NT2/D1 (cell line): ENCODE results near the gene TTC4.
A peak's percentile ranks its signal among the peaks of the same experiment; 100 is the strongest.
"Not testable (repeated sequence)": the region's sequence is repeated elsewhere in the genome, so short reads cannot be mapped to it uniquely, and the experiment has no call there.

Experiments
- DNase-seq: peaks from one replicate; pipeline ENCODE4 v3.0.0-alpha.2; 2011; ENCODE audit warnings: low read depth, low spot score
- H3K27me3 ChIP-seq: 2 replicates; pipeline ENCODE4 v1.6.0; 2011; ENCODE audit warnings: mild to moderate bottlenecking; ENCODE audit not compliant: insufficient read length, insufficient read depth
- H3K36me3 ChIP-seq: 2 replicates; pipeline ENCODE4 v1.6.1; 2011; ENCODE audit warnings: mild to moderate bottlenecking, low read length, mixed read lengths; ENCODE audit not compliant: insufficient read depth, insufficient read length
- H3K4me1 ChIP-seq: 2 replicates; pipeline ENCODE4 v1.5.1; 2011; ENCODE audit not compliant: insufficient read depth, insufficient read length
- H3K4me3 ChIP-seq: 2 replicates; pipeline ENCODE4 v1.5.1; 2011; ENCODE audit warnings: low read depth; ENCODE audit not compliant: insufficient read length
- H3K9ac ChIP-seq: 2 replicates; pipeline ENCODE4 v1.6.0; 2011; ENCODE audit warnings: low read depth; ENCODE audit not compliant: insufficient read length
- H3K9me3 ChIP-seq: 2 replicates; pipeline ENCODE4 v1.5.1; 2011; ENCODE audit warnings: mild to moderate bottlenecking, low read length; ENCODE audit not compliant: insufficient read depth
- SUZ12 ChIP-seq: IDR thresholded peaks from 2 replicates; pipeline ENCODE4 v1.6.1; 2011; ENCODE audit not compliant: insufficient read length, insufficient read depth; ENCODE audit errors: extremely low read depth
- YY1 ChIP-seq: IDR thresholded peaks from 2 replicates; pipeline ENCODE4 v1.6.1; 2011; ENCODE audit not compliant: insufficient read length, insufficient read depth
- ZNF274 ChIP-seq: IDR thresholded peaks from 2 replicates; pipeline ENCODE4 v1.6.1; 2011; ENCODE audit warnings: mild to moderate bottlenecking, low read depth, low read length

Gene TTC4

DNA sequence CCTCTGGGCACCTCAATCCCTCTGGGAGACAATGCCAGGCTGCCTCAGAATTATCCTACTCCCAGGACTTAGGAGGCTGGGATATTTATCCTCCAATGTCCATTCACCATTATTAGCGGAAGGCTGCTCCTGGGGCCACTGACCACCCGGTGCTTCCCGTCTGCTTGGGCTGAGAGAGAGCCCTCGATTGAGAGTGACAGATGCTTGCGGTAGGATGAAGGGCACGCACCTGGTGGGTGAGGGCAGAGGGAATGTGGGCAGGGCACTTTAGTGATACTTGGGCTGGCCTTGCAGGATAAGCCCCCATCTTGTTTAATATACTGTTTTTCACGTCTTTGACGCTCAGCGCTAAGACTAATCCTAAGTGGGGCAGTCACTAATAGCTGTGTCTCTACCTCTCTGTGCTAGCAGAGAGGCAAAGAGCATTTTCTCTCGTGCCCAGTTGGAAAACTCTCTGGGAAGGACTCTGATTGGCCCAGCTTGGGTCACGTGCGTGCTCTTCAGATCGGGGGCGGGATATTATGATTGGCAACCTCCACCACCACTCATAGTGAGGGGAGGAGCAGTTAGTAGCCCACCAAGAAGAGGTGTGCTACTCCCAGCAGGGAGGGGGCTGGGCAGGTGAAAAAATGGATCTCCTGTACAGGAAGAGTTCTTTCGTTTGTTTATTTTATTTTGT is 59.3 kb downstream of the TTC4 start:
- no peak overlapping the region for H3K9ac ChIP-seq
- no peaks in the 10 kb centered on the region for H3K27me3 ChIP-seq
- peak; percentile 80 for DNase-seq
- H3K9me3 ChIP-seq = no peaks in the 10 kb centered on the region
- H3K36me3 ChIP-seq = no peaks in the 10 kb centered on the region
- TF ChIP-seq YY1 (no peak), SUZ12 (no peak), ZNF274 (no peak)
- no peak overlapping the region for H3K4me3 ChIP-seq
- H3K4me1 ChIP-seq = peaks cover 3% of the 10 kb centered on the region

GRCh38 chr1:54775828-54776721 is 60.4 kb downstream of the TTC4 start:
- not testable (repeated sequence) for H3K36me3 ChIP-seq, H3K9ac ChIP-seq, H3K27me3 ChIP-seq, H3K9me3 ChIP-seq, DNase-seq, H3K4me1 ChIP-seq, H3K4me3 ChIP-seq

GRCh38 chr1:54777011-54777410 is 61.4 kb downstream of the TTC4 start:
- TF ChIP-seq ZNF274 (no peak), YY1 (no peak), SUZ12 (no peak)
- H3K27me3 ChIP-seq = no peaks in the 10 kb centered on the region
- H3K9ac ChIP-seq = no peak overlapping the region
- H3K4me1 ChIP-seq = peaks cover 3% of the 10 kb centered on the region
- no peaks in the 10 kb centered on the region for H3K36me3 ChIP-seq
- H3K9me3 ChIP-seq = no peaks in the 10 kb centered on the region
- no peak for DNase-seq
- no peak overlapping the region for H3K4me3 ChIP-seq

GRCh38 chr1:54777431-54777830 is 61.8 kb downstream of the TTC4 start:
- no peaks in the 10 kb centered on the region for H3K36me3 ChIP-seq
- TF ChIP-seq SUZ12 (no peak), ZNF274 (no peak), YY1 (no peak)
- H3K9me3 ChIP-seq = no peaks in the 10 kb centered on the region
- no peak for DNase-seq
- peaks cover 3% of the 10 kb centered on the region for H3K4me1 ChIP-seq
- no peaks in the 10 kb centered on the region for H3K27me3 ChIP-seq
- no peak overlapping the region for H3K4me3 ChIP-seq
- H3K9ac ChIP-seq = no peak overlapping the region

DNA sequence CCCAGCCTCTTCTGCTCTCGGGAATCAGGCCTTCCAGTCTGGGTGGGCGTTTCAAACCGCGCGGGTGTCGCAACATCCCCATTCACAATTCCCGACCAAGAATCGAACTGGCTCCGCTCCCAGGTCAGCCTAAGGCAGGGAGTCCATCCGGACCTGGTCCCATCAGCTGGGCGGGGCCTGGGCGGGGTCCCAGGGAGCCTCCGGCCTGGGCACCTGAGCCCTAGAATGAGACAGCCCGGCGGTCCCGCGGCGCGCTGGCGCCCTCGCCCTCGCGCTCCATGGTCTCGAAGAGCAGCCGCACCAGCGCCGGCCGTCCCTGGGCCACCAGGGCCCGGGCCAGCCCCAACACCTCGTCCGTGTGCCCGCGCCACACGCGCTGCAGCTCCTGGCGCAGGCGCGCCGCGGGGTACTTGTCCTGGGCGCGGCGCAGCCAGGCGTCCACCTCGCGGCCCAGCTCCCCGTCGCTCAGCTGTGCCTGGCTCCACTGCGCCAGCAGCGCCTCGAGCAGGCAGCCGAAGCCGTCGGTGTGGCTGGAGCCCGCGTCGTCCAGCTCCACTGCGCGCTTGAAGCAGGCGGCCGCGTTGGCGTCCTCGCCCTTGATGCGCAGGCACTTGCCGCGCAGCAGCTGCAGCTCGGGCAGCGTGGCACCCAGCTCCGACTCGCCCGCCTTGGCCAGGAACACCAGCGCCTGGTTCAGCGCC is 65.5 kb downstream of the TTC4 start:
- Histone ChIP-seq H3K9me3 (no peaks in the 10 kb centered on the region), H3K36me3 (no peaks in the 10 kb centered on the region), H3K4me3 (no peak overlapping the region), H3K4me1 (no peaks in the 10 kb centered on the region), H3K27me3 (no peaks in the 10 kb centered on the region), H3K9ac (no peak overlapping the region)
- TF ChIP-seq YY1 (no peak), ZNF274 (no peak), SUZ12 (no peak)
- DNase-seq = no peak

DNA sequence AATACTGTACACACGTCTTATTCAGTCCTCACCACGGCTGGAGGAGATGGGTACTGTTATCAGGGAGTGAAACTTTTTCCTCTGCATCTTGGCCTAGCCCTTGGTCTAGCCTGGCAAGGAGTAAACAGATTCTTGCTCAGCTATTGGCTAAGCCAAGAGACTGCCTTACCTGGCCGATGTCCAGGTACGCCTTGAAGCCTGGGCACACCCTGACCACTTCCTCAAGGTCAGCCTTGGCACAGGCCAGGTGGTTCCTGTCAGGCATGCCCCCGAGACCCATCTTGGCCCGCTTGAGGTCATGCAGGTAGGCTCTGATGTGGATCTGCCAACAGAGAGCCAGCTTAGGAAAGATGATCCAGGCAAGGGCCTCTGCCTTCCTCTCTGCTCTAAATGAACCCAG is 66.5 kb downstream of the TTC4 start:
- no peak overlapping the region for H3K4me3 ChIP-seq
- H3K9ac ChIP-seq = no peak overlapping the region
- no peaks in the 10 kb centered on the region for H3K36me3 ChIP-seq
- H3K9me3 ChIP-seq = no peaks in the 10 kb centered on the region
- no peaks in the 10 kb centered on the region for H3K27me3 ChIP-seq
- DNase-seq = no peak
- no peaks in the 10 kb centered on the region for H3K4me1 ChIP-seq
- no peak for TF ChIP-seq ZNF274
- no peak for TF ChIP-seq YY1
- no peak for TF ChIP-seq SUZ12

- TF ChIP-seq SUZ12 (no peak), ZNF274 (no peak), YY1 (no peak)
- no peaks in the 10 kb centered on the region for H3K27me3 ChIP-seq
- DNase-seq = no peak
These were observed 66.9 kb downstream of the TTC4 start for GRCh38 chr1:54782588-54782987.

More at GRCh38 chr1:54782588-54782987, 66.9 kb downstream of the TTC4 start:
- H3K9ac ChIP-seq = no peak overlapping the region
- no peak overlapping the region for H3K4me3 ChIP-seq
- no peaks in the 10 kb centered on the region for H3K4me1 ChIP-seq
- no peaks in the 10 kb centered on the region for H3K9me3 ChIP-seq
- H3K36me3 ChIP-seq = no peaks in the 10 kb centered on the region
